Islet of Langerhans (tissue), 1 donor: ENCODE measurements around the gene HFE.

Source experiments
- FAIRE-seq: peaks from one replicate; lab custom pipeline; 2011; peaks lifted over from hg19 to GRCh38; lab: Jason Lieb, UNC

The HFE gene

GRCh38 chr6:26136321-26136720 is 49.1 kb downstream of the HFE start:
- no peak for FAIRE-seq

GRCh38 chr6:26140254-26140966 is 53.2 kb downstream of the HFE start:
- no peak for FAIRE-seq

GRCh38 chr6:26140967-26141294 is 53.7 kb downstream of the HFE start:
- FAIRE-seq: no peak

- FAIRE-seq: no peak
Observed at GRCh38 chr6:26141378-26141904, 54.2 kb downstream of the HFE start.

- FAIRE-seq: no peak
Observed at GRCh38 chr6:26142026-26142425, 54.8 kb downstream of the HFE start.
